Fibroblast of lung (primary cell): Measurements from ENCODE around the gene PIK3CD.

Source experiments
- CTCF ChIP-seq, 2 donors: IDR thresholded peaks in 1 of 2; conservative IDR thresholded peaks in 1 of 2; 1 replicate in 1 of 2; 2 replicates in 1 of 2; pipeline ENCODE4 v1.5.1; 2011 to 2012; ENCODE audit warnings: low read length in 2 of 2, control low read depth in 1 of 2, inconsistent platforms in 1 of 2, low read depth in 1 of 2, mild to moderate bottlenecking in 1 of 2
- EZH2 ChIP-seq: IDR thresholded peaks from 2 replicates; pipeline ENCODE4 v1.5.1; 2012; ENCODE audit warnings: low read length, control low read depth, mild to moderate bottlenecking; ENCODE audit errors: missing control alignments

GRCh38 chr1:9602794-9603167 is 48.8 kb upstream of the PIK3CD start:
- TF ChIP-seq CTCF (conservative IDR thresholded peaks at IDR 0.05 in 1 of 2, IDR thresholded peaks at IDR 0.05 in 1 of 2; ENCODE audit: low read depth in 1 of 2, low read length in 2 of 2) (no peak), EZH2 (no peak)
